HepG2 (cell line): ENCODE measurements around the gene PAPSS2. TPM values are rescaled to one million over a fixed set of nuclear protein-coding genes. Genes with fewer than 3 reads are reported as not detected.

ENCODE experiments used
- ATAC-seq: fragments of 200-7000 bp; cut with Tn5 transposase; 3 replicates; pipeline ENCODE4 v1.9.1; 2020; ENCODE audit warnings: mild to moderate bottlenecking, moderate library complexity
- BruUV-seq: library from RNA; stranded (reverse); fragments of 400-500 nt; replicated peaks from 2 replicates; lab custom pipeline; 2021; lab: Mats Ljungman, UMichigan
- CTCF ChIA-PET: fragments of 300-600 bp; formaldehyde crosslinking; extraction: SDS; loops from one replicate; lab custom pipeline; 2021; ENCODE audit warnings: low total read pairs, inconsistent platforms, low intra/inter-chr PET ratio; lab: Yijun Ruan, JAX
- POLR2A ChIA-PET: fragments of 350-600 bp; sonication (Branson Sonifier 250); formaldehyde crosslinking; loops from one replicate; lab custom pipeline; 2020; ENCODE audit warnings: antibody characterized with exemption, inconsistent platforms; lab: Yijun Ruan, JAX
- DNase-seq: peaks from one replicate; pipeline ENCODE4 v3.0.0-alpha.2; 2015; ENCODE audit warnings: low spot score
- FAIRE-seq: peaks from 3 replicates; lab custom pipeline; 2011; peaks lifted over from hg19 to GRCh38; lab: Jason Lieb, UNC
- H2AFZ ChIP-seq: one replicate; pipeline ENCODE4 v1.6.1; 2011; ENCODE audit warnings: low read length, inconsistent platforms
- H3K27ac ChIP-seq: fragments of 300-600 bp; 3 replicates; pipeline ENCODE4 v1.8.0; 2011; ENCODE audit warnings: mixed run types, mild to moderate bottlenecking, mixed read lengths, low read length, inconsistent platforms; ENCODE audit not compliant: insufficient read depth; ENCODE audit errors: extremely low read length
- H3K27me3 ChIP-seq, 2 experiments: fragments of 200-600 bp in 1 of 2; 2 replicates in 1 of 2; 3 replicates in 1 of 2; pipeline versions ENCODE4 v1.6.0 to v1.8.0; 2011; ENCODE audit warnings: low read length in 2 of 2, mild to moderate bottlenecking in 2 of 2, moderate library complexity in 2 of 2, inconsistent platforms in 1 of 2; ENCODE audit not compliant: insufficient read depth in 2 of 2, control insufficient read depth in 1 of 2
- H3K36me3 ChIP-seq, 2 experiments: fragments of 200-600 bp in 1 of 2; replicated peaks in 1 of 2; 2 replicates in 1 of 2; 3 replicates in 1 of 2; pipeline versions ENCODE4 v1.5.1 to v1.8.0; 2011; ENCODE audit warnings: low read length in 2 of 2, inconsistent platforms in 1 of 2; ENCODE audit not compliant: insufficient read depth in 2 of 2, control insufficient read depth in 1 of 2
- H3K4me1 ChIP-seq: 2 replicates; pipeline ENCODE4 v1.5.1; 2012; ENCODE audit warnings: low read length, inconsistent platforms; ENCODE audit not compliant: insufficient read depth
- H3K4me2 ChIP-seq: 2 replicates; pipeline ENCODE4 v1.6.0; 2011; ENCODE audit warnings: low read depth, low read length, inconsistent platforms
- H3K4me3 ChIP-seq, 3 experiments: fragments of 200-600 bp in 1 of 3; sonication (generic), shearing (Covaris generic) in 1 of 3; replicated peaks in 1 of 3; 2 replicates each; pipeline ENCODE4 v1.5.1; 2011 to 2016; ENCODE audit warnings: low read length in 3 of 3, inconsistent platforms in 2 of 3, low read depth in 2 of 3, mild to moderate bottlenecking in 2 of 3, control low read depth in 1 of 3, mixed read lengths in 1 of 3; ENCODE audit not compliant: insufficient read depth in 1 of 3
- H3K79me2 ChIP-seq: one replicate; pipeline ENCODE4 v1.6.1; 2011; ENCODE audit warnings: low read length, inconsistent platforms; ENCODE audit not compliant: insufficient read depth
- H3K9ac ChIP-seq: 2 replicates; pipeline ENCODE4 v1.6.0; 2011; ENCODE audit warnings: mild to moderate bottlenecking, low read depth, low read length, inconsistent platforms; ENCODE audit not compliant: insufficient read depth
- H3K9me3 ChIP-seq: 2 replicates; pipeline ENCODE4 v1.5.1; 2012; ENCODE audit warnings: mild to moderate bottlenecking, low read length
- H4K20me1 ChIP-seq: 2 replicates; pipeline ENCODE4 v1.6.0; 2011; ENCODE audit warnings: inconsistent platforms, mild to moderate bottlenecking, low read length, moderate library complexity; ENCODE audit not compliant: insufficient read depth
- ARNT ChIP-seq: fragments of 450-650 bp; IDR thresholded peaks from 2 replicates; pipeline ENCODE4 v1.6.1; 2017
- FOXM1 ChIP-seq: sonication (generic); formaldehyde crosslinking; IDR thresholded peaks from 2 replicates; pipeline ENCODE4 v1.5.0; 2020; ENCODE audit warnings: missing genetic modification reagents
- HIC2 ChIP-seq: sonication (generic); formaldehyde crosslinking; IDR thresholded peaks from 2 replicates; pipeline ENCODE4 v1.9.0; 2022; ENCODE audit warnings: low read depth, missing genetic modification reagents
- RNF2 ChIP-seq: fragments of 450-650 bp; conservative IDR thresholded peaks from 2 replicates; pipeline ENCODE4 v1.6.1; 2016; ENCODE audit warnings: low read depth
- SRSF1 ChIP-seq: fragments of 200-400 bp; formaldehyde crosslinking; optimal IDR thresholded peaks from 2 replicates; pipeline ENCODE3; 2017; ENCODE audit warnings: mild to moderate bottlenecking, low read depth, low read length, moderate library complexity
- TRIM22 ChIP-seq: fragments of 450-650 bp; IDR thresholded peaks from 2 replicates; pipeline ENCODE4 v1.6.1; 2017
- YY1 ChIP-seq: IDR thresholded peaks from 2 replicates; pipeline ENCODE4 v1.6.1; 2011; ENCODE audit warnings: low read length, low read depth, moderate library complexity, mild to moderate bottlenecking; ENCODE audit not compliant: insufficient read depth, insufficient replicate concordance
- ZNF142 ChIP-seq: sonication (generic); formaldehyde crosslinking; IDR thresholded peaks from 2 replicates; pipeline ENCODE4 v1.4.0; 2020; ENCODE audit warnings: missing genetic modification reagents
- ZNF367 ChIP-seq: sonication (generic); formaldehyde crosslinking; IDR thresholded peaks from 2 replicates; pipeline ENCODE4 v1.4.0; 2020; ENCODE audit warnings: missing genetic modification reagents, borderline replicate concordance
- ZNF512 ChIP-seq: sonication (generic); formaldehyde crosslinking; IDR thresholded peaks from 2 replicates; pipeline ENCODE4 v1.4.0; 2020; ENCODE audit warnings: mild to moderate bottlenecking, missing genetic modification reagents
- ZNF761 ChIP-seq: sonication (generic); formaldehyde crosslinking; conservative IDR thresholded peaks from 2 replicates; pipeline ENCODE4 v1.4.0; 2020; ENCODE audit warnings: mild to moderate bottlenecking, missing genetic modification reagents
- in situ Hi-C: cut with HindIII; loops from 2 replicates; pipeline ENCODE4 v1.10.0; 2017; ENCODE audit warnings: low pct_unique_long_range_greater_than_20kb; ENCODE audit not compliant: extremely low pct_ligation_motif_present
- intact Hi-C: fragments of 100-400 bp; cut with micrococcal nuclease; formaldehyde crosslinking; loops from one replicate; pipeline ENCODE4 v1.10.0; 2022; ENCODE audit not compliant: unreplicated experiment
- polyA plus RNA-seq, 8 experiments: library from polyadenylated mRNA; depleted of rRNA in 3 of 8; stranded (reverse) in 7 of 8; unstranded in 1 of 8; fragments of >200 nt; fragmentation: Illumina TruSeq in 4 of 8; extraction: Trizol in 4 of 8; gene quantifications; 2 replicates each; pipeline versions ENCODE4 v1.2.1 to v1.2.3, GENCODE V29; 2011 to 2016; ENCODE audit warnings: low read depth in 4 of 8, missing spikeins in 1 of 8, mixed read lengths in 1 of 8; ENCODE audit not compliant: insufficient read depth in 1 of 8
- total RNA-seq, 5 experiments: library from RNA; depleted of rRNA; stranded (reverse); fragments of >200 nt; fragmentation: Illumina TruSeq; extraction: Trizol; gene quantifications; 2 replicates each; pipeline ENCODE4 v1.2.3, GENCODE V29; 2016; ENCODE audit warnings: low read depth in 1 of 5

The PAPSS2 gene
- total and polyA plus RNA-seq, 2 of the 13 experiments (the other 11 are each of a cell fraction or from before 2014, with no cell fraction given), result 0.11 to 0.12 TPM

- TF ChIP-seq ZNF142 (CRISPR knock-in tag), result no peak
- TF ChIP-seq ZNF367 (CRISPR knock-in tag), result no peak
- no peak for TF ChIP-seq FOXM1 (CRISPR knock-in tag)
- TF ChIP-seq RNF2, result no peak
- no peak for TF ChIP-seq YY1
Observed at GRCh38 chr10:87757685-87758084, 98.0 kb downstream of the PAPSS2 start (continued).

GRCh38 chr10:87759551-87759950, 99.9 kb downstream of the PAPSS2 start:
- Histone ChIP-seq H3K4me1 (peaks cover 26% of the 10 kb centered on the region), H3K36me3 (peaks cover 2 to 22% of the 10 kb centered on the region in 2 experiments; a peak in 3 of 5 replicates), H3K9me3 (no peaks in the 10 kb centered on the region), H3K9ac (no peak overlapping the region), H3K27me3 (no peaks in the 10 kb centered on the region), H4K20me1 (no peaks in the 10 kb centered on the region), H3K27ac (no peak overlapping the region), H3K4me2 (no peak overlapping the region), H3K4me3 (no peak overlapping the region), H3K79me2 (no peaks in the 10 kb centered on the region), H2AFZ (no peak overlapping the region)
- ChIA-PET POLR2A (interaction anchor here (0.9 kb wide), 1 partner anchor 11 kb away, joined by 4 read pairs; no protein-coding TSS in a partner anchor), CTCF (no interaction called here)
- in situ Hi-C loops, result no loop called here
- DNase-seq (no peak), FAIRE-seq (no peak), ATAC-seq (no peak)
- intact Hi-C loops, result no loop called here
- no TSS peak for BruUV-seq
- TF ChIP-seq SRSF1, result no peak
- TF ChIP-seq ARNT, result no peak
- no peak for TF ChIP-seq TRIM22
- TF ChIP-seq HIC2 (CRISPR knock-in tag), result no peak
- no peak for TF ChIP-seq ZNF512
- TF ChIP-seq ZNF761 (CRISPR knock-in tag), result no peak
